NCI-H146 (cell line): ENCODE data around the gene SZRD1.

Experiments used
- DNase-seq: peaks from one replicate; lab custom pipeline; 2025; lab: John Stamatoyannopoulos, UW

SZRD1 gene

GRCh38 chr1:16440470-16441281, 73.6 kb downstream of the SZRD1 start, which contains the start of gene NECAP2:
NECAP2 (plus strand) TSS chr1:16440724; CDS start chr1:16440762, 38 bp downstream.
- DNase-seq, result peak; percentile 85

GRCh38 chr1:16441282-16441665, 74.2 kb downstream of the SZRD1 start:
- no peak for DNase-seq

GRCh38 chr1:16442265-16442664, 75.2 kb downstream of the SZRD1 start:
- DNase-seq, result no peak

- DNase-seq, result no peak
Observed at GRCh38 chr1:16442941-16443340, 75.9 kb downstream of the SZRD1 start.

GRCh38 chr1:16443975-16444770, 77.1 kb downstream of the SZRD1 start:
- no peak for DNase-seq

GRCh38 chr1:16445052-16445451, 78.0 kb downstream of the SZRD1 start:
- DNase-seq, result no peak

GRCh38 chr1:16446116-16446515, 79.1 kb downstream of the SZRD1 start:
- no peak for DNase-seq

- no peak for DNase-seq
Observed at GRCh38 chr1:16447641-16448040, 80.6 kb downstream of the SZRD1 start.
